Prostate gland (tissue), 2 donors: ENCODE results near the gene MYO1H. TPM values are rescaled to one million over a fixed set of nuclear protein-coding genes. Genes with fewer than 3 reads are reported as not detected.
A peak's percentile ranks its signal among the peaks of the same experiment; 100 is the strongest.
"Not testable (repeated sequence)": the region's sequence is repeated elsewhere in the genome, so short reads cannot be mapped to it uniquely, and the experiment has no call there.

Source experiments
- DNase-seq: peaks from one replicate; pipeline ENCODE4 v3.0.0-alpha.2; 2019; ENCODE audit warnings: low spot score
- H3K27ac ChIP-seq, 2 donors: fragments of 200-600 bp; sonication (generic); 2 replicates each; pipeline ENCODE4 v1.5.1; 2017 to 2019
- H3K27me3 ChIP-seq: fragments of 200-600 bp; sonication (generic); replicated peaks from 2 replicates; pipeline ENCODE4 v1.5.1; 2019; ENCODE audit not compliant: insufficient read depth
- H3K36me3 ChIP-seq, 2 donors: fragments of 200-600 bp; sonication (generic); 1 replicate in 1 of 2; 2 replicates in 1 of 2; pipeline versions ENCODE4 v1.5.1 to v1.8.1; 2017 to 2019
- H3K4me1 ChIP-seq: fragments of 200-600 bp; sonication (generic); replicated peaks from 2 replicates; pipeline ENCODE4 v1.5.1; 2019
- H3K4me3 ChIP-seq, 2 donors: fragments of 200-600 bp; sonication (generic); 2 replicates each; pipeline ENCODE4 v1.5.1; 2017 to 2019
- H3K9me3 ChIP-seq: fragments of 200-600 bp; sonication (generic); 2 replicates; pipeline ENCODE4 v1.5.1; 2017
- POLR2A ChIP-seq: fragments of 450-650 bp; IDR thresholded peaks from one replicate; pipeline ENCODE4 v1.6.1; 2016; ENCODE audit warnings: antibody characterized with exemption, mild to moderate bottlenecking
- POLR2AphosphoS5 ChIP-seq: sonication (generic); formaldehyde crosslinking; IDR thresholded peaks from one replicate; pipeline ENCODE4 v1.6.1; 2017; ENCODE audit warnings: antibody characterized with exemption
- WGBS: methylation state at CpG from one replicate; pipeline ENCODE4 v1.1.5; 2018; 5-methylcytosine and 5-hydroxymethylcytosine counted together
- intact Hi-C: fragments of 100-400 bp; cut with DNase I; formaldehyde crosslinking; loops from one replicate; pipeline ENCODE4 v1.14.2; 2022
- total RNA-seq, 2 donors: library from RNA; depleted of rRNA; stranded (reverse); fragments of >200 nt; gene quantifications; one replicate each; pipeline ENCODE4 v1.1.0, GENCODE V29; 2016
- TF ChIP-seq, protein P1 (sequence below), 4 experiments: fragments of 200-600 bp in 2 of 4; fragments of 450-650 bp in 2 of 4; sonication (generic) in 2 of 4; IDR thresholded peaks; 1 replicate in 3 of 4; 2 replicates in 1 of 4; pipeline ENCODE4 v1.5.1; 2016 to 2019; ENCODE audit warnings: antibody characterized with exemption in 4 of 4, mild to moderate bottlenecking in 2 of 4, moderate library complexity in 2 of 4

MYO1H gene
- total RNA-seq, 2 donors from 2014 or later, result 1.2 TPM; not detected in 1

DNA sequence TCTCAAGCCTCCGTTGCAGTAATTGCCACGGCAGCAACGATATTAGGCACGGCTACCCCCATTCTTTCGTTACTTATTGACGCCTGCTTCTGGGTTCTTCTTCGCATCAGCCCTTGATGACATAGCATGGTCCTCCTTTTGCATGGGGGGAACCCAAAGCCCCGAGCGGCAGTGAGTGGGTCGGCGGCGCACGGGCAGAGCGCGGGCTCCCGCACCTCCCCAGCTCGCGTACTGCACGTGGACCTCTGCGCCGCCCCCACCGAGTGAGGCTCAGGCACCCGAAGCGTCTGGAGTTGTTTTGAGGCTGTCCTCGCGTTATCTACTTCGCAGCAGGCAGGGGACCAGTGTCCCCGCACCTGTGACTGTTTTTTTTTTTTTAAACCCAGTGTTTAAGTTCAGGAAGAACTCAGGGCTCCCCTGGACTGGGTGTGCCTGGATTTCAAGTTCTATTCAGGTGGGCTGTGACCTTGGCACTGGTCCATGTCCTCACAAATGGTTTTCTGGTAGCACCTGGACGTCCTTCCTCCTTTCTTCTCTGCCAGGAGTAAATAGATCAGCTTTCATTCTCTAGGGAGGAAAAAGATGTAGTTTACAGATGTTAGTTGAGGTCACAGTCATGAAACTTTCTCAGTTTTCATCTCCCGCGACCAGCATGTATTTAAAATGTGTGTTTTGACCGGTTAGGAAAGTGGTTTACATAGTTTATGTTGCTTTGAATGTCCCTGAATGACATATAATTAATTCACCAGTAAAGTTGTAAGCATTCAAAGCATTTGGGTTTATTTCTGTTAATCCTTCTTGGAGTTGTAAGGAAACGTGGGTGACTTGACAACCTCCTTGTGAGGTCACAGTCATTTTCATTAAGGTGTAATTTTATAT lies 37.2 kb upstream of the MYO1H start:
- peak overlapping the region; percentile 30 to 39 for H3K4me3 ChIP-seq
- peaks cover 8% of the 10 kb centered on the region for H3K4me1 ChIP-seq
- no peaks in the 10 kb centered on the region for H3K36me3 ChIP-seq
- intact Hi-C loops, result no loop called here
- no peaks in the 10 kb centered on the region for H3K27me3 ChIP-seq
- no peak for DNase-seq
- no peaks in the 10 kb centered on the region for H3K9me3 ChIP-seq
- H3K27ac ChIP-seq, result no peak overlapping the region
- WGBS, result 8% methylated on average over 33 of the region's 33 CpGs
- TF ChIP-seq POLR2AphosphoS5, result no peak

DNA sequence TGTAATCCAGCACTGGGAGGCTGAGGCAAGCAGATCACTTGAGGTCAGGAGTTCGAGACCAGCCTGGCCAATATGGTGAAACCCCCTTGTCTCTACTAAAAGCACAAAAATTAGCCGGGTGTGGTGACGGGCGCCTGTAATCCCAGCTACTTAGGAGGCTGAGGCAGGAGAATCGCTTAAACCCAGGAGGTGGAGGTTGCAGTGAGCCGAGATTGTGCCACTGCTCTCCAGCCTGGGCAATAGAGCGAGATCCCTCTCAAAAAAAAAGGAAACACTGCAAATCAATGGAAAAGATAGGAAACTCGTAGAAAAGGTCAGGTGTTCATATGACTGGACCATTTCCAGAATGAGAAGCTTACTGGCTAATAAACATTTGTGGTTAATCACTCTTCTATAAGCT lies 26.4 kb upstream of the MYO1H start:
- intact Hi-C loops, H3K9me3 ChIP-seq, H3K36me3 ChIP-seq, H3K4me3 ChIP-seq, H3K4me1 ChIP-seq, H3K27me3 ChIP-seq, DNase-seq, H3K27ac ChIP-seq: not testable (repeated sequence)
- 91% methylated on average over 8 of the region's 8 CpGs for WGBS

DNA sequence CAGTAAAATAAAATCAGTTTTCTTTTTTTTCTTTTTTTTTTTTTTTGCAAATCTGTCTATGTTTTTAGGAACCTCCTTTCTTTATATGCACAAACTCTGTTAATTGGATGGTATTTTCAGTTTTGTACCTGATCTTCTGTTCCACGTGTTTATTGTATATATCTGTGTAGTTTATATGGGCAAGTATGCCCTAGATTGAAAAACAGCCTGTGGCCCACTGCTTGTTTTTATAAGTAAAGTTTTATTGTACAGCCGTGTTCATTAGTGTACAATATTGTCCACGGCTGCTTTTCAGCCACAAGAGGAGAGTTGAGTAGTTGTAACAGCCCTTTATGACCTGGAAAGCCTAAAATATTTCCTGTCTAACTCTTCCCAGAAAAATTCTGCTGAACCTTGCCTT lies 18.7 kb upstream of the MYO1H start:
- Histone ChIP-seq H3K4me3 (no peak overlapping the region), H3K4me1 (no peaks in the 10 kb centered on the region), H3K27me3 (no peaks in the 10 kb centered on the region), H3K36me3 (no peaks in the 10 kb centered on the region), H3K9me3 (no peaks in the 10 kb centered on the region), H3K27ac (no peak overlapping the region)
- WGBS, result 78% methylated on average over 3 of the region's 3 CpGs
- TF ChIP-seq POLR2AphosphoS5, result no peak
- TF ChIP-seq, protein P1, sequence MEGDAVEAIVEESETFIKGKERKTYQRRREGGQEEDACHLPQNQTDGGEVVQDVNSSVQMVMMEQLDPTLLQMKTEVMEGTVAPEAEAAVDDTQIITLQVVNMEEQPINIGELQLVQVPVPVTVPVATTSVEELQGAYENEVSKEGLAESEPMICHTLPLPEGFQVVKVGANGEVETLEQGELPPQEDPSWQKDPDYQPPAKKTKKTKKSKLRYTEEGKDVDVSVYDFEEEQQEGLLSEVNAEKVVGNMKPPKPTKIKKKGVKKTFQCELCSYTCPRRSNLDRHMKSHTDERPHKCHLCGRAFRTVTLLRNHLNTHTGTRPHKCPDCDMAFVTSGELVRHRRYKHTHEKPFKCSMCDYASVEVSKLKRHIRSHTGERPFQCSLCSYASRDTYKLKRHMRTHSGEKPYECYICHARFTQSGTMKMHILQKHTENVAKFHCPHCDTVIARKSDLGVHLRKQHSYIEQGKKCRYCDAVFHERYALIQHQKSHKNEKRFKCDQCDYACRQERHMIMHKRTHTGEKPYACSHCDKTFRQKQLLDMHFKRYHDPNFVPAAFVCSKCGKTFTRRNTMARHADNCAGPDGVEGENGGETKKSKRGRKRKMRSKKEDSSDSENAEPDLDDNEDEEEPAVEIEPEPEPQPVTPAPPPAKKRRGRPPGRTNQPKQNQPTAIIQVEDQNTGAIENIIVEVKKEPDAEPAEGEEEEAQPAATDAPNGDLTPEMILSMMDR (IDR thresholded peaks at IDR 0.05), result no peak
- no peak for TF ChIP-seq POLR2A
- DNase-seq, result no peak
- intact Hi-C loops, result no loop called here

DNA sequence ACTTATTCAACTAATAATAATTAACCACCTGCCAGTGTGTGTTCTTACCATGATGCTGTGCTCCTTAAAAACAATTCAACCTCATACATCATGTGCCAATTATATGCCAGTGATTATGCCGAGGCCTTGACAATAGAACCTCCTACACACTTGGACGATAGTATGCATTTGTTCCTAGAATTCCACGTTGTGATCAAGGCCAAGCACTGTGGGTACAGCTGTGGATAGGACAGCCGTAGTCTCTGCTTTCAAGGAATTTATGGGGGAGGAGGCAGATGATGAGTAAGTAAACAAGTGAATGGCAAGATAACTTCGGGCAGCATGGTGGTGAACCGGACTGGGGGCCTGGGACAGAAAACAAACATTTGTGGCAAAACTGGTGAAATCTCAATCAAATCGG lies 18.0 kb upstream of the MYO1H start:
- H3K9me3 ChIP-seq, result no peaks in the 10 kb centered on the region
- no peak overlapping the region for H3K4me3 ChIP-seq
- 34% methylated on average over 7 of the region's 7 CpGs for WGBS
- intact Hi-C loops, result no loop called here
- no peak for TF ChIP-seq POLR2AphosphoS5
- TF ChIP-seq, protein P1 (IDR thresholded peaks at IDR 0.05), result no peak
- TF ChIP-seq POLR2A, result no peak
- H3K36me3 ChIP-seq, result no peaks in the 10 kb centered on the region
- no peaks in the 10 kb centered on the region for H3K4me1 ChIP-seq
- no peaks in the 10 kb centered on the region for H3K27me3 ChIP-seq
- DNase-seq, result no peak
- no peak overlapping the region for H3K27ac ChIP-seq

DNA sequence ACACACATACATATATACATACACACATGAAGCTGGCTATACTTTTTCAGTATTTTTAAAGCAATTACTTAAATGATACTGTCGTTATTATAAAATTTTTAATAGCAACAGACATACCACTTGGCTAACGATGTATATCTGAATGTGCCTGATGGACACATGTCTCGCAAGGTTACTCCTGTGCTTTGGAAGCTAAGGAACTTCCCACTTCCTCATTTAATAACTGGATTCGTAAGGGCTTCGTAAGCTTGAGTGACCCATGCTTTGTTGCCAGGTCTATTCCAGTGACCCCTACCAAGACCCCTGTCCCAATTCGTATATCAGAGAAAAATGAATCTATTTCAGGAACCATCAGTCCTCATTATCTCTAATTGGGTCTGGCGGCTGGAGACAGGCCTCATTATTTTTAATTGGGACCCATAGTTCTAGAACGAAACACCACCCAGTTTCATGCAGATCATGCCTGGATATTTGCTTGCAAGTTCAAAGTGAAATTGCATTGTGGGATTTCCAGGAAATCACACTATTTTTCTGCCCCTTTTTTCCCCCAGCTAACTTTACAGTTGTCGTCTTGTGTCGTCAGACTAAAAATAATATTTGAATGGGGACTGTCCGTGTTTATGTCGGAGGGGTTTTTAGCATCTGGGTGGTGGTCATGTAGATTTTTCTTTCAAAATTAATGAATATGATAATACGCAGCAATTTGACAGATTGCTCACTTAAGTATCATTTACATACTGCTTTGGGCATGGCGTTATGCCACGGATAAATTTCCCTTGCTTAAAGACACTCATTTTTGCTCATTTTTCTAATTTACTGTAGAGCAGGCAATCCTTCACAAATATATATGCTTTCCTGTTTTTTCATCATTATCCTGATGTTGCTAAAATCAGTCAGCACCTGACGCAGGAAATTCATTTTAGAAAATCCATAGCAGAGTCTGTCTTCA lies 17.1 kb upstream of the MYO1H start:
- H3K4me1 ChIP-seq, result no peaks in the 10 kb centered on the region
- intact Hi-C loops, result no loop called here
- WGBS, result 91% methylated on average over 16 of the region's 16 CpGs
- no peaks in the 10 kb centered on the region for H3K9me3 ChIP-seq
- no peak overlapping the region for H3K27ac ChIP-seq
- H3K27me3 ChIP-seq, result no peaks in the 10 kb centered on the region
- H3K36me3 ChIP-seq, result no peaks in the 10 kb centered on the region
- TF ChIP-seq, protein P1 (IDR thresholded peaks at IDR 0.05), result no peak
- no peak for TF ChIP-seq POLR2AphosphoS5
- no peak for DNase-seq
- H3K4me3 ChIP-seq, result no peak overlapping the region
